IPS-18c (cell line): Measurements from ENCODE around the gene RPL29.
"Not testable (repeated sequence)": the region's sequence is repeated elsewhere in the genome, so short reads cannot be mapped to it uniquely, and the experiment has no call there.

Source experiments
- H3K4me3 ChIP-seq: 2 replicates; pipeline ENCODE4 v1.7.0; 2013; ENCODE audit warnings: low read depth, mild to moderate bottlenecking, low read length, moderate library complexity; ENCODE audit not compliant: insufficient read depth
- H3K9me3 ChIP-seq: one replicate; pipeline ENCODE4 v1.6.1; 2013; ENCODE audit warnings: mild to moderate bottlenecking, low read length, moderate library complexity; ENCODE audit not compliant: control insufficient read depth, insufficient read depth

RPL29 gene

DNA sequence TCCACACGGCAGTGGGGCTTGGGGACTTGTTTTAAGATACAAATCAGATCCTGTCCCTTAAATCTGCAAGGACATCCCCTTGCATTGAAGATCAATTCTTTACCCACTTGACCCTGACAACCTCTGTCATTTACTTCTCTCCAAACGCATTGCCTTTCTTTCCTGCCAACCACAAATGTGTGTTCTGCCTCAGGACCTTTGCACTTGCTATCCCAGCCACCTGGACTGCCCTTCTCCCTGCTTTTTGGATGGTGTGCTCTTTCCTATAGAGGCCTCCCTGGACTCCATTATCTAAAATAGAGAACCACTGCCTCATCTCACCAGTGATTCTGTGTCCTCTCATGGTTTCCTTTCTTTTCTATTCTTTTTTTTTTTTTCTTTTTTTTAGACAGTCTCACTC is 1.5 kb upstream of the RPL29 start:
- H3K9me3 ChIP-seq, result no peaks in the 10 kb centered on the region
- H3K4me3 ChIP-seq, result no peak overlapping the region

DNA sequence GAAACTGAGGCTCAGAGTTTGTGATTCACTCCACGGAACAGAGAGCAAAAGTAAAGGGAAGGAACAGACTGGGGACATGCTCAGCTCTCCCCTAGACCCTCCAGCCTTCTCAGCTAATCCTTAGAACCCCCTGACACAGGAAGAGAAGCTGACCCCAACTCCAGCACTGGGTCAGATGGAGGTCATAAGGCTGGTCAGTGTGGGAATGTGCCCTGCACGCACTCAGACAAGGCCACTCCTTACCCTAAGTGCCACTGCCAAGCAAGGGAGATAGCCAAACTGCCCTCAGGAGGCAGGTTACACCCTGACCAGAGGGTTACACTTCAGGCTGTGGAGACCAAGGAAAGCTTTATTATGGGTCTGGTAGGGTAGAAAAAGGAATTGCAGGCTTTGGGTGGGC is 1.2 kb downstream of the RPL29 start:
- Histone ChIP-seq H3K4me3 (peak overlapping the region; percentile 85), H3K9me3 (no peaks in the 10 kb centered on the region)

DNA sequence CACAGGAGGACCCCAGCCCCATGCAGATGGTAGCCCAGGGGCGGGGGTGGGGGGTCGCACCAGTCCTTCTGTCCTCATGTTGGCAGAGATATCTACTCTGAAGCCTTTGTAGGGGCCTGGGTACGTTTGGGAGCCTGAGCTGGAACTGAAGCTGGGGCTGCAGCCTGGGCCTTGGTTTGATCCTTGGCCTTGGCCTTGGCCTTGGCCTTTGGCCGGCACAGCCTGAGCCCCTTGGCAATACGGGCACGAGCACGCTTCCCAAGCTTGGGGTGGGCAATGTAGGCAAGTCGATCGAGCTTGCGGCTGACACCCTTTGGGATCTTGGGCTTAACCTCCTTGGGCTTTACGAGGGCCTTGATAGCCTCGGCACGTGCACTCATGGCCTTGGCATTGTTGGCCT is 2.0 kb downstream of the RPL29 start:
- H3K4me3 ChIP-seq, result not testable (repeated sequence)

DNA sequence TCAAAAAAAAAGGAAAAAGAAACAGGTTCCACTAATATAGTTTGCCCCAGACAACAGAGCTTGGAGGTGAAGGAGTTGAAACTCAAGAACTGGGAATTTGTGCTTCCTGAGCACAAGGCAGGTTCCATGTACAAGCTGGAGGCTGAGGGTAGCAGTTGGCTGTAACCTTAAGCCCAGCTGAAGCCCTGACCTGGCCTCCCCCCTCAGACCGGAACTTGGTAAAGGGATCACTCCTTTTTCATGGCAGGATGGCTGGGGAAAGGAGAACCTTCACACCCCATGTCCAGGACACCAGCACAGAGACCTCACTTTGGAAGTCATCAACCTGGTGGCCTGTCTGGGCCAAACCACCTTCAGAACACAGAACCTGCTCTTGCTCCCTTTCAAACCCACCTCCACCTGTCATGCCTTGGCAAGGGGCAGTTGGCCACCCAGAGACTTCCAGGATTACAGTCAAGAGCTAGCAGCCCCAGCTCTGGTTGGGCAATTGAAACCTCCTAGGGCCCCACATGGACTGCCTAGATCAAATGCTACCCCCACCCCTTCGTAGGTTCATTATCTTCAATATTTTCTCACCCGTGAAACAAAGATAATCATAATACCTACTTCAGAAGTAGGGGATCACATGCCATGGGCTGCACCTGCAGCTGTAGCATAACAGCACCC is 3.5 kb downstream of the RPL29 start:
- H3K4me3 ChIP-seq, result no peak overlapping the region
- H3K9me3 ChIP-seq, result no peaks in the 10 kb centered on the region

More for the DNA sequence above, 2.0 kb downstream of the RPL29 start:
- not testable (repeated sequence) for H3K9me3 ChIP-seq

DNA sequence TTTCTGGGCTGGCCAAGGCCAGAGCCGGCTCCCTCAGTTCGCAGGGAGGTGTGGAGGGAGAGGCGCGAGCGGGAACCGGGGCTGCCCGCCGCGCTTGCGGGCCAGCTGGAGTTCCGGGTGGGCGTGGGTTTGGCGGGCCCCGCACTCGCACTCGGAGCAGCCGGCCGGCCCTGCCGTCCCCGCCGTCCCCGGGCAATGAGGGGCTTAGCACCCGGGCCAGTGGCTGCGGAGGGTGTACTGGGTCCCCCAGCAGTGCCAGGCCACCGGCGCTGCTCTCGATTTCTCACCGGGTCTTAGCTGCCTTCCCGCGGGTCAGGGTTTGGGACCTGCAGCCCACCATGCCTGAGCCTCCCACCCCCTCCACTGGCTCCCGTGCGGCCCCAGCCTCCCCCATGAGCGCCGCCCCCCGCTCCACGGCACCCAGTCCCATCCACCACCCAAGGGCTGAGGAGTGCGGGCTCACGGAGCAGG is 5.2 kb downstream of the RPL29 start:
- H3K9me3 ChIP-seq, H3K4me3 ChIP-seq: not testable (repeated sequence)

DNA sequence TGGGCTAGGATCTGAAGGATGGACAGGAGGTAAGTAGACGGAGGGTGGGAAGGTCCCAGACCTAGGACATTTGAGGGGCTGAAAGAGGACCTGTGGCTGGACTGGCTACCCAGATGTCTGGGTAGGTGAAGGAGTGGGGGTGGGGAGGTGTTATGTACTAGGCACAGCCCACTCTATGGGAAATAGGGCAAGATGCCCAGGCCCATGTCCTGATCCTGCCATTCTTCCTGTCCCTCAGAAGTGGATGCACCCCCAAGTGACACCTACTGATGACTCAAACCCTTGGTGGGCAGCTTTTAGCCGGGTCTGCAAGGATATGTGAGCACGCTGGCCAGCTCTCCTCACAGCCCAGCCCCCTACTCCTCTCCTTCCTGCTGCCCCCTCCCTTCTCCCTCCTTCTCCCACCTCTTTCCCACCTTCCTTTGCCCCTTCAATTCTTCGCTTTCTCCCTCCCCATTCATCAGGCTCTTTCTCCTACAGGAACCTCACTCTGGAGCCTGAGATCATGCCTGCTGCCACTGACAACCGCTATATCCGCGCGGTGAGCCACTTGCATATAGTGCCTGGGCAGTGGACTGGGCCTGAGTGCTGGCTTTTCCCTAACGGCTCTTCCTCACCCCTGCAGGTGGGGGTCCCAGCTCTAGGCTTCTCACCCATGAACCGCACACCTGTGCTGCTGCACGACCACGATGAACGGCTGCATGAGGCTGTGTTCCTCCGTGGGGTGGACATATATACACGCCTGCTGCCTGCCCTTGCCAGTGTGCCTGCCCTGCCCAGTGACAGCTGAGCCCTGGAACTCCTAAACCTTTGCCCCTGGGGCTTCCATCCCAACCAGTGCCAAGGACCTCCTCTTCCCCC is 7.2 kb downstream of the RPL29 start:
- H3K9me3 ChIP-seq, result no peaks in the 10 kb centered on the region
- H3K4me3 ChIP-seq, result no peak overlapping the region

DNA sequence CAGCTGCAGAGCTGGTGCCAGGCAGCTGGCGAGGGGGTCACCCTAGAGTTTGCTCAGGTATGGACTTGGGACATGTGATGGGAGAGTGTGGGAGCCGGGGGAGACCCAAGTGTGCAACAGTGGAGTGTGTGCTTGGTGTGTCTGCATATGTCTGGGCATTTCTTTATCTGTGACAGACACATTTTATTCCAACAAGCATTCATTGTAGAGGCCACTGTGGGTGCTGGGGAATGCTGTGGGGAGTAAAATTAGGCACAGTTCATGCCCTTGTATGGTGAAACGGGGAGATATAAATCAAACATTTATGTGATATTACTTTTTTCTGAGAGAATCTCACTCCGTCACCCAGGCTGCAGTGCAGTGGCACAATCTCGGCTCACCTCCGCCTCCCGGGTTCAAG is 8.1 kb downstream of the RPL29 start:
- no peaks in the 10 kb centered on the region for H3K9me3 ChIP-seq
- H3K4me3 ChIP-seq, result no peak overlapping the region

DNA sequence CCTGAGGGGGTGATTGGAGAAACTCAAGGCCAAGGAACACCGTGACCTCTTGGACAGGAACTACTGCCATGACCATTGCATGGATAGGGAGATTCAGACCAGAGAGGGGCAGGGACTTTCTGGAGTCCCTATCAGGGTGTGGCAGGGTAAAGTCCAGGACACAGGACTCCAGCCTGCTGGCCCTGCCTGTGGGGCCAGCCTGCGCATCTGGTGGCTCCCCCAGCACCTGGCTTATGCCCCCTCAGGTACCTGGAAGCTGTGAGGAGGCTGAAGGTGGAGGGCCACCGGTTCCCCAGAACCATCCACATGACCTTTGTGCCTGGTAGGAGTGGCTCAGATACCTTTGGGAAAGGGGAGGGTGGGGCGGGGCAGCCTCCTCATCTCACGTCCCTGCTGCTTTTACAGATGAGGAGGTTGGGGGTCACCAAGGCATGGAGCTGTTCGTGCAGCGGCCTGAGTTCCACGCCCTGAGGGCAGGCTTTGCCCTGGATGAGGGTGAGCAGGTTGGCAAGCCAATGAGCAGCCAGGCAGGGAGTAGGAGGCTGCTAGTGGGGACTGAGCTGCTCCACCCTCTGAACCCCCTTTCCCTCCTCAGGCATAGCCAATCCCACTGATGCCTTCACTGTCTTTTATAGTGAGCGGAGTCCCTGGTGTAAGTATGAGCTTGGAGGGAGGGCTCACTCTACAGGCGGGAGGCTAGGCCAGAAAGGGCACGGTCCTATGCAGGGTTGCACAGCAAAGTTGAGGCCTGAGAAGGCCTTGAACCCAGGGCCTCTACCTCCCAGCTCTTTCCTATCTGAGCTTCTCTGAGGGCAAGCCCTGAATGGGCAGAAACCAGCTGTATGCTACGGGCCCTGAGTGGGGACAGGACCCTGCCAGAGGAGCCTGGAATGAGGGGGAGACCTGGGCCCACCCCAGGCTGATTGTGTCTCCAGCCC is 9.4 kb downstream of the RPL29 start:
- Histone ChIP-seq H3K9me3 (no peaks in the 10 kb centered on the region), H3K4me3 (no peak overlapping the region)

DNA sequence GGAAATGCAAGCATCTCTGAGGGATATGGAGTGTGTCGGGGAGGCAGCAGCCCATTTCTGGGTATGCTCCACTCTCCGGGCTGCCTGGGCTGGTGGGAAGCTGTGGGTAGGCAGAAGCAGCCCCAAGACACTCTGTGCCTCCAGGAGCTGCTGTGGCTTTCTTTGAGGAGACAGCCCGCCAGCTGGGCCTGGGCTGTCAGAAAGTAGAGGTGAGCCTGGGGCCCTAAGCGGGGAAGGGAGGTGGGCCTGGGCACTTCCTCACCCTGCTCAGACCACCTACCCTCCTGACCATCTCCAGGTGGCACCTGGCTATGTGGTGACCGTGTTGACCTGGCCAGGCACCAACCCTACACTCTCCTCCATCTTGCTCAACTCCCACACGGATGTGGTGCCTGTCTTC is 10.6 kb downstream of the RPL29 start:
- Histone ChIP-seq H3K4me3 (no peak overlapping the region), H3K9me3 (no peaks in the 10 kb centered on the region)

DNA sequence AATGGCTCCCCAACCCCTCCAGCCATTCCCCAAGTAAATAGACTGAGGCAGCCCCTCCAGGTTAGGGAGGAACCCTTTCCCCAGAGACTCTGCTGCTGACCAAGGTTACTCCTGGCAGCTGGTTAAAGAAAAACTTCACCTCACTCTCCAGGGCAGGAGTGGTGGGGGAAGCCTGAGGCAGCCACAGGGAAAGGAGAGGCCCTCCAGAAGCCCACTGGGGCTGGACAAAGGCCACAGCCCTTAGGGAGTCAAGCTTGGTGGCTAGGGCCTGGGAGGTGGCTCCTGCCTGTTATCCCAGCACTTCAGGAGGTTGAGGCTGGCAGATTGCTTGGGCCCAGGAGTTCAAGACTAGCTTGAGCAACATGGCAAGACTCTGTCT is 11.4 kb downstream of the RPL29 start:
- peak overlapping the region; percentile 69; the same call in 1 of the 2 replicates for H3K4me3 ChIP-seq
- H3K9me3 ChIP-seq, result no peaks in the 10 kb centered on the region

DNA sequence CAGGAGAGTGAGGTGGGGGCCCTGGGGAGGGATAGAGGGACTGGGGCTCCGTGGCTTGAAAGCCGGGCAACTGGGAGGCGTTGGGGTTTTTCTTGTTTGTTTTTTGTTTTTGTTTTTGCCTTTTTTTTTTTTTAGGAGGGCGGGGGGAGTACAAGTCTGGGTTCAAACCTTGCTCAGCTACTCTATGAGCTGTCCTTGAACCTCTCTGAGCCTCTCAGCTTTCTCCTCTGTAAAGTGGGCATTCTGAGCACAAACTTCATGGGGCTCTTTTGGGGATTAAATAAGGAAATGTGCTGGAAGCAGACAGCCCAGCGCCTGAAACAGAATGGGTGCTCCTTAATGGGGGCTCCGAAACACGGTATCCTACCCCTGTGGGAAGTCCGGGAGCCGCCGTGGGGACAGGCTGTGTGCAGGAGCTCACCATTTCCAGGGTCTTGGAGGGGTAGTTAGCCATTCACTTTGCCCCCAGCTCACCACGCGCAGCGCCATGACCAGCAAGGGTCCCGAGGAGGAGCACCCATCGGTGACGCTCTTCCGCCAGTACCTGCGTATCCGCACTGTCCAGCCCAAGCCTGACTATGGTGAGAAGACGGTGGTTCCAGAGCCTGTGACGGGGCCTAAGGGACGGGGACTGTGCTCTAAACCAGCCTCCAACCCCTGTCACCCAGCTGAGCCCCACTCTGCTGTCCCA is 12.0 kb downstream of the RPL29 start:
- Histone ChIP-seq H3K9me3 (no peaks in the 10 kb centered on the region), H3K4me3 (peak overlapping the region; percentile 69)

DNA sequence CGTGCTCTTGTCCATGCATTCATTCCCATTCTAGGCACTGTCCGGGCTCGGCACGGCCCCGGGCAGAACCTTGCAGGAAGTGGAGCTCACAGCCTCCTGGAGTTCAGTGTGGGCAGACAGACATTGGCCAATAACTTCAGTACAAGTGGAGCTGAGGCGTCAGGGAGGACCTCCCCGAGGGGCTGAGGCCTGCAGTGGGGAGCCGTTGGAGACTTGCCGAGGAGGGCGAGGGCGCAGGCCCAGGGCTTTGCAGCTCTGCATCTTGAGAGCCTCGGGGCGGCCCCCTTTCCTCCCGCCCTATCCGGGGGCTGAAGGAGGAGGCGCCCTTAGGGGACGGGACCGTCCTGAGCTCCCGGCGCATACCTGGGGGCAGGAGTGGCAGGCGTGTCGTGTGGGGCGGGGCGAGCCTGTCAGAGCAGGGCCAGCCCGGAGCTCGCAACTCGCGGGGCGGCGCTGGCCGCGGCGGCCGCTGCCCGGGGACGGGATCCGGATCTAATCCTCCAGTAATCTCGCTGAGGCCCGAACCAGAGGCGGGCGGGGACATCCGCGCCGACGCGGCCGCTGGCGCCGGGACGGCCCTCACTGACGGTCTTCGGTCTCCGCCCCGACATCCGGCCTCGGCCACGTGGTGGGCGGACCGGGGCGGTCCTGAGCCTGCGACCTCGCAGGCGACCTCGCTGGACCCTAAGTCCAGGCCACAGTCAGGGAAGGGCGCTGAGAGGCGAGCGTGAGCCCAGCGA is 12.7 kb downstream of the RPL29 start, which contains the start of gene ACY1:
ACY1 (plus strand) TSS at position 698 of the 740 bp plus-strand sequence. CDS start 530 bp downstream, outside the sequence.
- peak within 1 kb of the TSS; percentile 69 for H3K4me3 ChIP-seq
- H3K9me3 ChIP-seq, result no peaks in the 10 kb centered on the region

DNA sequence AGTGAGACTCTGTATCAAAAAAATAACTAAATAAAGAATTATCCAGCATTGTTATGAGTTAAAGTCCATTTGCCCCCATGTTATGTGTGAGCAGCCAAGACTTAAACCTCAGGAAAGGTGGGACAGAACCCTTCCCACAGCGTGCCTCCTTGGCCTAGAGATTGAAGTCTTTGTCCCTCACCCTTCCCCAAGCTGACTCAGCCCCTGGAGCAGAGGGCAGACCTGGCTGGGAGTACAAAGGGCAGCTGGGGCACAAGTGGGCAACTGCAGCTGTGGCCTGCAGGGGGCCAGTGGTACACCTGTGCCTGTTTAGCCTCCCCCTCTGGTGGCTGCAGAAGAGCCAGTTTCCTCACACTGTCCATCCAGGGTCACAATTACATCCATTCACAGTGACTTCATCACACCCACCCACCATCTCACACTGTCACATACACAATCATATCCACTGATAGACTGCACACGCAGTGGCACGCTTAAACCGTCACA is 13.3 kb downstream of the RPL29 start:
- Histone ChIP-seq H3K4me3 (peak overlapping the region; percentile 69), H3K9me3 (no peaks in the 10 kb centered on the region)

DNA sequence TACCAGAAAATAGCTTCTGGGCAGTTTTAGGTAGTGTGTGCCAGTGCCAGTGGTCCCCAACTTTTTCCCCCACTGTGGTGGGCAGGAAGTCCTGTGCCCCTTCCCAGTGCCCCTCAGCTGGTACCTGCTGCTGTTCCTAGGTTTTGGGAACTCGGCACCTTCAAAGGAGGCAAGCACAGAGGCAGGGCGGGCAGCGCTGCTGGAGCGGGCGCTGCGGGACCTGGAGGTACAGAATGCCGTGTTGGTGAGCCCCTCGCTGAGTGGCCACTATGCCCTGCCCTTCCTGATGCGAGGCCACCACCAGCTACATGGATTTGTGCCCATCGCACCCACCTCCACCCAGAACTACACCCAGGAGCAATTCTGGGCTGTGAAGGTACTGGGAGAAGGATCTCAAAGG is 15.4 kb downstream of the RPL29 start:
- H3K9me3 ChIP-seq, result no peaks in the 10 kb centered on the region
- no peak overlapping the region for H3K4me3 ChIP-seq

DNA sequence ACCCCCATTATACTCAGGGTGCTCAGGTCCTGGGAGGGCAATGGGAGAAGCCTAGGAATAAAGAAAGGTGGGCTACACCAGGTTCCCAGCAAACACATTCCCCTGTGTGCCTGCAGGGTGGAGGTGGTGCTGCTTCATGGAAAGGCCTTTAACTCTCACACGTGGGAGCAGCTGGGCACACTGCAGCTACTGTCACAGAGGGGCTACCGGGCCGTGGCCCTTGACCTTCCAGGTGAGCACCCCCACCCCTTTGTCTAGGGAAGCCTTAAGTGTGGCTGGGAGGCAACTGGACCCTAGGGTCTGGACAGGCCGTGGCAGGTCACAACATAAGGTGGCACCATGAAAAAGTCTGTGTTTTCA is 17.6 kb downstream of the RPL29 start:
- no peak overlapping the region for H3K4me3 ChIP-seq

DNA sequence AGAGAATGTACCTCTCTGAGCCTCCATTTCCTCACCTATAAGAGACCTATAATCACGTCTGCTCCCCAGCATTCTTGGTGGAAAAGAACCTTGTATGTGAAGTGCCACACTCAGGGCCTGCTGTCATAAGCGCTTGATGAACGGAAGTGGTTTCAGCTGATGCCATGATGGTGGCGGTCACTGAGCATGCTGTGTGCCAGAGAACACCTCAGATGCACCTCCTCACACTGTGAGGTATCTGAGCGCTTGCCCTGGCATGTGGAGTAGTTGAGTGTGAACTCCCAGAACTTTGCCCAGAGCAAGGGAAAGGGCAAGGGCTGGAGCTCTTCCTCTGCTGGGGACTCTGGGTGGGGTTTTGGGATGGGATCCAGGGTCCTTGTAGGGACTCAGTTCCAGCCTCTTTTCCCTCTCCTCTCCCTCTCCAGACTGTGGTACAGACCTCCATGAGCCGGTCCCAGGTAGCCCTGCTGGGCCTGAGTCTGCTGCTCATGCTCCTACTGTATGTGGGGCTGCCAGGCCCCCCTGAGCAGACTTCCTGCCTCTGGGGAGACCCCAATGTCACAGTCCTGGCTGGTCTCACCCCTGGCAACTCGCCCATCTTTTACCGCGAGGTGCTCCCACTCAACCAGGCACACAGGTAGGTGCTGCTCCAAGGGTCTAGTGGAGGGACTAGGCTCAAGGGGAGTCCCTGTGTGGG is 18.1 kb downstream of the RPL29 start:
- H3K4me3 ChIP-seq, result no peak overlapping the region

More for the DNA sequence above, 17.6 kb downstream of the RPL29 start:
- no peaks in the 10 kb centered on the region for H3K9me3 ChIP-seq

More for the DNA sequence above, 18.1 kb downstream of the RPL29 start:
- no peaks in the 10 kb centered on the region for H3K9me3 ChIP-seq
